ENCODE results near the gene UBE2E1.
A peak's percentile ranks its signal among the peaks of the same experiment; 100 is the strongest.

Gene UBE2E1

DNA sequence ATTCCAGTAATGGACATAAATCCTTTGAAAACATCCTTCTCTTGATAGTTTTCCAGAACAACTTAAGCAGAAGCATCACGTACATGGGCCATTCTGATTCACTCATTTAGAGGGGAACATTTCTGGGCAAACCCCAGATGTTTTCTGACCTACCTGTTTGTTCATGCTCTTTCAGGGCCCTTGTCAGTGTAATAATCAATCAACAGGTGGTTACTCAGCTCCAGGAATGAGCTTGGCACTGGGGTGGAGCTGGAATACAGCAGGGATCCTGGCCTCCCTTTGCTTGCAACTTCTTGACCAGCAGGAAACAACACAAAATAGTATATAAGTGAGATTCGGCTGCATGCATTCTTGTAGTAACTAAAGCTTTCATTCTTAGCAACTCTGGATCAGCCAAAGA is 9.2 kb upstream of the UBE2E1 start:
- no peak for DNase-seq

- no peak for DNase-seq
Measured at GRCh38 chr3:23797491-23797890, 8.3 kb upstream of the UBE2E1 start.

- DNase-seq, result no peak
Measured at GRCh38 chr3:23798456-23798855, 7.3 kb upstream of the UBE2E1 start.

- no peak for DNase-seq
Measured at GRCh38 chr3:23798876-23799275, 6.9 kb upstream of the UBE2E1 start.

GRCh38 chr3:23800731-23801130 is 5.0 kb upstream of the UBE2E1 start:
- no peak for DNase-seq

GRCh38 chr3:23804441-23805209 is 1.1 kb upstream of the UBE2E1 start:
- no peak for DNase-seq

- DNase-seq, result no peak
Measured at GRCh38 chr3:23805210-23805632, 534 bp upstream of the UBE2E1 start.

- DNase-seq, result no peak
Measured at GRCh38 chr3:23806534-23807423, 1.0 kb downstream of the UBE2E1 start.

GRCh38 chr3:23807424-23808015 is 1.8 kb downstream of the UBE2E1 start:
- no peak for DNase-seq

DNA sequence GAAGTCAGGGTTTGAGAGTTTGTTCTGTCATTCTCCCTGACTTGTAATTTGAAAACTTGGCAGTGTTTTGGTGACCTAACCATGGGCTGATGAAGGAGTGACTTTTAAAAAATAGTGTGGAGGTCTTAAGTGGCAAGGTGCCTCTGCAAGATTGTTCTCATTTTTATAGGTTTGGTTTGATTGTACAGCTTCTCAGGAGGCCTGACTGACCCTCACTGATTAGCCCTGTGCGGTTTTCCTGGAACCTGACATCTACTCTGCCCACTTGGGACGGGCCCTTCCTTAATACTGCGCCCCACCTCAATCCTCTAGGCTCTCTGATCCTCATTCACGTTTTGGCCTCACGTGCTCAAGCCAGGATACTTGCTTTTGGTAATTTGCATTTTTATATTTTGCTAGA is 2.8 kb downstream of the UBE2E1 start:
- no peak for DNase-seq

DNA sequence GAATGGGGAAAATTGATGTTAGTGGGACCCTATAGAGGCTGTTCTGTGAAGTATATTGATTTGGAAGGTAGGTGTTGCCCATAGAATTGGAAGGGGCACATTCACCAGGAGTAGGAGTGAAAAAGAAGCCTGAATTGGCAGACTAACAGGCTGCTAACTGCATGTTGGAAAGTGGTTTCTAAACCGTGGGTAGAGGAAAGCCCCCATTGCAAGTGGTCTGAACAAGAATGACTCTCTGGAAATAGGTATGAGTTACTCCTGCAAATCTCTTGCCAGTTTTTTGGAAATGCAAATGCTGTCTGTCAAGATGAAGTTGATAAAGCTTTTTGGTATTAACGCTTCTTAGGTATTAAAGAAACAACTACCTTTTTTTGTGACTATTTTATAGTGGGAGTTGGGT is 3.5 kb downstream of the UBE2E1 start:
- DNase-seq, result no peak

GRCh38 chr3:23809840-23810342 is 4.1 kb downstream of the UBE2E1 start:
- DNase-seq, result no peak

DNA sequence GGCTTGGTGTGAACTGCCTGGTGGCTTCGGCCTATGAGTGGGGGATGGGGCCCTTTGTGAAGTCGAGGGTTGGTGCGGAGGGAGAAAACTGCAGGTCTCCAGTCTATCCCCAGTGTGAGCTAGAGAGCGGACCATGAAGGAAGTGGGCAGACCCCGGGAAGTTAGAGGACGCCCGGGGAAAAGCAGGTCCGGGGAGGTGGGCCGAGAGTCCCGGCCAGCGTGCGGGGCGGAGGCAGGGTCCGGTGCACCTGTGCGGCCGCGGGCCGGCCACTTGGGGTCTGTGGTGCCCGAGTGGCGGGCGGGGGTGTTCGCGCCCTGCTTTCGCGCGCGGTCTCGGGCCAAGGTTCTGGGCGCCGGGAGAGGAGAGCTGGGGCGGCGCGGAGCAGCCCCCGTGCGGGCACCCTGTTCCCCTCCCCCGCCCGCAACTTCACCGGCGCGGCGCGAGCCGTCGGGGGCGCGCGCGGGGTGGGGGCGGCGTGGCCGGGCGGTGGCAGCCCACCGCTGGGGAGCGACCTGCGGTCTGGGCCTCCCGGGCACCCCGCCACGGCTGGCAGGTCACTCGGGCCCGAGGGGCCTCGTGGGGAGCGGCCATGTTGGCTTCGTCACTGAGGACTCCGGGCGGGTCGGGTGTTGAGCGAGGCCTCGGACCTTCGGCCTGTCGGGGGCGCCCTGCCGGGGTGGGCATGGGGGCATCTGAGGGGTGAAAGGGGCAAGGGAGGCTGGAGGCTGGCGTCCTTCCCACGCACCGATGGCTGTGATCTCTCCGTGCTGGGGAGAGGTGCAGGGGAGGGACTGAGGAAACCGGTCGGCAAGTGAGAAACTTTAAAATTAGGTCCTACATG is 4.8 kb downstream of the UBE2E1 start:
- peak in 1 of 2 experiments; percentile 15 for DNase-seq

DNA sequence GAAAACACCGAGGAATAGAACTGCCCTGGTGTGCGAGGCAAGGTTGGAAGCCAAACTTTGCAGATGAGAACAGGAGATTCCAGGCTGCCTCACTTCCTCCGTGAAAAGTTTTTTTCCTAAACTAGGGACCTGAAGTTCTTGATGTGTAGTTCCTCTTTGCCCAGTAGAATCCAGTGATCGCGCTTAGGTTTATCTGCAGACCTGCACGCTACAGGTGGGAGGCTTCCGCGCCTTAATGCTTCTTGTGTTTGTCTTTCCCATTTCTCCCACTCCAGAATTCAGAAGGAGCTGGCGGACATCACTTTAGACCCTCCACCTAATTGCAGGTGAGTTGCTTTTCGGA is 5.4 kb downstream of the UBE2E1 start:
- DNase-seq, result no peak

- no peak for DNase-seq
Measured at GRCh38 chr3:23811919-23812318, 6.2 kb downstream of the UBE2E1 start.

- DNase-seq, result no peak
Measured at GRCh38 chr3:23815879-23816278, 10.1 kb downstream of the UBE2E1 start.

- DNase-seq, result no peak
Measured at GRCh38 chr3:23816721-23817120, 11.0 kb downstream of the UBE2E1 start.

DNA sequence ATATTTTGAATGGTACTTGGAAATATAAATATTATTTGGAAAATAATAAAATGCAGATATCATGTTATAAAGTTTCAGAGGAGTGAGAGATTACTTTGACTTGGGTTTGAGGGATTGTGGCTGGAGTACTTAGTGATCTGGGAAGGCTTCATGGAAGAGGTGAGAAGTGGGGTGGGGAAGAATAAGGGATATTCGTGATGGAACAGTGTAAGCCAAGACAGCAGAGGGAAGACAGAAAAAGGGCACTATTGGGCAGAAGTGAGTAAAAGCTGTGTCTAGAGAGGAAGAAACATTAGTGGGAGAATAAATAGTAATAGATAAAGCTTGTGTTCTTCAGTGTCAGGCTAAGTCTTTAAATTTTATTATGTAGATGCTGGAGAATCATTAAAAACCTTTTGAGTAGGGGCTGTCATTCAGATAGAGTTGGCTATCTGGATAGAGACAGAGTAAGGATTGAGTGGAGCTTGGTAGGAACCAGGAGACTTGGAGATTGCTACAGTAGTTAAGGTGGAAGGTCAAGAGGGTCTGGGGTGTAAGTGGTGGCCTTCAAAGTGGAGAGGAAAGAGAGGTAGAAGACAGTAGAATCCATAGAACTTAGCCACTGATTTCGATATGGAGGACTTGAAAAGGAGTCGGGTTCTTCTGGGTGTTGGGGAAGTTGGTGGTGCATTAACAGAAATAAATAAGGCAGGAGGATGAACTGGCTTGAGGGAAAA is 11.9 kb downstream of the UBE2E1 start:
- DNase-seq, result no peak

DNA sequence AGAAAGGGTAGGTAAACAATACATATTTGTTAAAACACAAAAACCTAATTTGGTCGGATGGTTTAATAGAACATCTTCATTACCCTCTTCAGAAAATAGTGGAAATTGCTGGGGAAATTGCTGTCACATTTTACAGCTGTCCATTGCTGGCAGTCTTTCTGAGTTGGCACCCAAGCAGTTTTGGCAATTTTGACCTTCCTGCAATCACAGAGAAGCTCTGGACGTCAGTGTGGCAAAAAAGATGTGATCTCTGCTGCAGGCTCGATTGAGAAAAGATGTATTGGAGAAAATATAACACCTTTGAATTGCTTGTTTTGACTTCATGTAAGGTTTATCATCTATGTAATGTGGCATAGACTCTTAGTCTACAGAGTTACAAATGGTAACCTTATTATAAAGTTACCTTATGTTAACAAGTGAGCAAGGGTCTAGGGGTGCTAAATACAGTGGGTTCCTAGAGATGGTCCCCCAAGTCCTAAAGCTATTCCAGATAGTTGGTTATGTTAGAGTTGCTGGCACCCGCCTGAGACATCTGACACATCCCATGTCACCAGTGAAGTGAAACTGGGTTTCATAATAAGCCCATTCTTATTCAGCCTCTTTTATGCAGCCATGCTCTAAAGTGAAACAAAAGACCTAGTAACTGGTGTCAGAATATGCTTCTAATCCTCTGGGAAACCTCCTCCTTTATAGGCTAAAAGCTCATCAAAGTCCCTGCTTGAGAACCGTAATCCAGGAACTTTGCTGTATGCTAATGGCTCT is 14.0 kb downstream of the UBE2E1 start:
- no peak for DNase-seq

- DNase-seq, result no peak
Measured at GRCh38 chr3:23820888-23821287, 15.1 kb downstream of the UBE2E1 start.

DNA sequence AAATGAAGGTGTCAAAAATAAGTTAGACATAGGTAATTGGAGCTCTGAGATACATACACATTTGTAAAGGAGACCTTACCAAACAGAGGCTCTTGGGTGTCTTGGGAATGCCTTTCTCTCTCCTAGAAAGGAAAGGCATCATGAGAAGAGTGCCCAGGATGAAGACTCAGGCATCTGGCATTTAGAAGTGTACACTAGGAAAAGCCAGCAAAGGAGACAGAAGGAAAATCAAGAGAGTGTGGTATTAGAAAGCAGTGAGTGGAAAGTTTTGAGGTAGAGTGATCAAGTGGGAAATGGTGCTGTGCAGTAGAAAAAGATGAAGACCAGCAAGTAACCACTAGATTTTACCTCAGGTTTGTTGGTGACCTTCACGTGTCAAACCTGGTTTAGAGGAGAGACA is 16.1 kb downstream of the UBE2E1 start:
- no peak for DNase-seq

Measured in NCI-H1930 (cell line).